Tibial nerve (tissue), 4 donors: ENCODE results near the gene IFIH1. TPM values are rescaled to one million over a fixed set of nuclear protein-coding genes. Genes with fewer than 3 reads are reported as not detected.
A peak's percentile ranks its signal among the peaks of the same experiment; 100 is the strongest.

ENCODE experiments used
- DNase-seq, 2 donors: peaks; one replicate each; pipeline ENCODE4 v3.0.0-alpha.2; 2019; ENCODE audit warnings: low spot score in 2 of 2
- H3K27ac ChIP-seq, 4 donors: fragments of 200-600 bp; sonication (generic) in 3 of 4; one replicate each; pipeline ENCODE4 v1.5.1; 2017 to 2019; ENCODE audit warnings: mild to moderate bottlenecking in 1 of 4
- H3K27me3 ChIP-seq, 2 donors: fragments of 200-600 bp; sonication (generic) in 1 of 2; one replicate each; pipeline versions ENCODE4 v1.5.1 to v1.6.0; 2017 to 2019
- H3K36me3 ChIP-seq, 3 donors: fragments of 200-600 bp; sonication (generic); one replicate each; pipeline ENCODE4 v1.5.1; 2018 to 2019
- H3K4me1 ChIP-seq, 4 donors: fragments of 200-600 bp; sonication (generic) in 3 of 4; one replicate each; pipeline ENCODE4 v1.5.1; 2017 to 2019
- H3K4me3 ChIP-seq, 4 donors: fragments of 200-600 bp; sonication (generic) in 3 of 4; one replicate each; pipeline ENCODE4 v1.5.1; 2017 to 2019; ENCODE audit warnings: mild to moderate bottlenecking in 1 of 4, moderate library complexity in 1 of 4
- H3K9me3 ChIP-seq, 4 donors: fragments of 200-600 bp; sonication (generic) in 3 of 4; one replicate each; pipeline ENCODE4 v1.5.1; 2017 to 2019
- EP300 ChIP-seq, 2 donors: sonication (generic); formaldehyde crosslinking; IDR thresholded peaks; one replicate each; pipeline ENCODE4 v1.6.1; 2017; ENCODE audit warnings: antibody characterized with exemption in 2 of 2, mild to moderate bottlenecking in 1 of 2
- POLR2A ChIP-seq, 2 donors: fragments of 450-650 bp; IDR thresholded peaks; one replicate each; pipeline ENCODE4 v1.6.1; 2017; ENCODE audit warnings: antibody characterized with exemption in 2 of 2, mild to moderate bottlenecking in 2 of 2, moderate library complexity in 2 of 2
- WGBS, 2 donors: methylation state at CpG; one replicate each; pipeline ENCODE4 v1.1.5; 2018; 5-methylcytosine and 5-hydroxymethylcytosine counted together
- total RNA-seq, 4 donors: library from RNA; depleted of rRNA; stranded (reverse); fragments of >200 nt; gene quantifications; one replicate each; pipeline ENCODE4 v1.1.0, GENCODE V29; 2016
- TF ChIP-seq, protein P1 (sequence below), 5 experiments: fragments of 200-600 bp in 3 of 5; fragments of 450-650 bp in 2 of 5; sonication (generic) in 3 of 5; IDR thresholded peaks; one replicate each; pipeline ENCODE4 v1.5.1; 2016 to 2019; ENCODE audit warnings: antibody characterized with exemption in 5 of 5, mild to moderate bottlenecking in 3 of 5, moderate library complexity in 2 of 5

IFIH1 gene
- total RNA-seq, 4 donors from 2014 or later = 12.5 to 13.2 (median 12.8) TPM

DNA sequence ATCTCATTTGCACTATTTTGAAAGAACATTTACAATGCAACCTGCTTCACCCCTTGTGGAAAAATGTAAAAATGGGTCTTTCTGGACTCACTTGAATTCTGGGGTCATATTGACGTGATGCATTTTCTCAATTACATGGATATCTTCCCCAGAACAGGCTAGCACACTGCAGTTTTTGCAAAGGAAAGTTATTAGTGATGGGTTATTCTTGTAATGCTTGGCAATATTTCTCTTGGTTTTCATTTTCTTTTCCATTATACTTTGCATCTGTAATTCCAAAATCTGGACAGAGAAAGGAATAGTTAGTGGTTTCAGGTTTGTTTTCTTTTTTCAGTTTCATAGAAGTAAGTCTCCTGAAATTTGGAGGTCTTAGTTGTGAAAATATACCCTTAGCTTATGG is 50.5 kb downstream of the IFIH1 start:
- H3K4me3 ChIP-seq = no peak overlapping the region
- H3K36me3 ChIP-seq = peaks cover 0 to 70% (median 0%) of the 10 kb centered on the region in 3 donors
- 74 to 78% methylated on average over 1 of the region's 1 CpG for WGBS, 2 donors
- H3K9me3 ChIP-seq = no peaks in the 10 kb centered on the region
- no peaks in the 10 kb centered on the region for H3K27me3 ChIP-seq
- no peak overlapping the region for H3K27ac ChIP-seq
- no peak for TF ChIP-seq POLR2A (IDR thresholded peaks at IDR 0.05)
- no peak for DNase-seq
- no peaks in the 10 kb centered on the region for H3K4me1 ChIP-seq

DNA sequence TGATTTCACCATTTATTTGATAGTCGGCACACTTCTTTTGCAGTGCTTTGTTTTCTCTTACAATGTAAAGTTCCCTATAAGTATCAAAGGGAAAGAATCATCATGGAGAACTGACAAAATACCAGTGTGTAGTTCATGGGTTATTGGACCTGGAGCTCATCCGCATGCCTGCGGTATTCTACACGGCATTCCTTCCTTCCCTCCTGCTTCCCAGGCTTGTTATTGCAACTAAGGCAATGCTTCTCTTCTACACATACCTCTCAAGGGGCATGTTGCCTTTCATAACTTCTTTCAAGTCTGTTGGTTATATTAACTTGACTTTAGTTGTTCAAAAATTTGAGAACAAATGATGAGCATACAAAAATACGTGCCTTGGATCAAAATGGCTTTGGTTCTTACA is 51.0 kb downstream of the IFIH1 start:
- Histone ChIP-seq H3K4me1 (no peaks in the 10 kb centered on the region), H3K27me3 (no peaks in the 10 kb centered on the region), H3K27ac (no peak overlapping the region), H3K9me3 (no peaks in the 10 kb centered on the region), H3K36me3 (peaks cover 0 to 65% (median 0%) of the 10 kb centered on the region in 3 donors), H3K4me3 (no peak overlapping the region)
- WGBS, 2 donors = 73 to 84% methylated on average over 5 of the region's 5 CpGs
- TF ChIP-seq EP300 (IDR thresholded peaks at IDR 0.05) = no peak
- TF ChIP-seq, protein P1, sequence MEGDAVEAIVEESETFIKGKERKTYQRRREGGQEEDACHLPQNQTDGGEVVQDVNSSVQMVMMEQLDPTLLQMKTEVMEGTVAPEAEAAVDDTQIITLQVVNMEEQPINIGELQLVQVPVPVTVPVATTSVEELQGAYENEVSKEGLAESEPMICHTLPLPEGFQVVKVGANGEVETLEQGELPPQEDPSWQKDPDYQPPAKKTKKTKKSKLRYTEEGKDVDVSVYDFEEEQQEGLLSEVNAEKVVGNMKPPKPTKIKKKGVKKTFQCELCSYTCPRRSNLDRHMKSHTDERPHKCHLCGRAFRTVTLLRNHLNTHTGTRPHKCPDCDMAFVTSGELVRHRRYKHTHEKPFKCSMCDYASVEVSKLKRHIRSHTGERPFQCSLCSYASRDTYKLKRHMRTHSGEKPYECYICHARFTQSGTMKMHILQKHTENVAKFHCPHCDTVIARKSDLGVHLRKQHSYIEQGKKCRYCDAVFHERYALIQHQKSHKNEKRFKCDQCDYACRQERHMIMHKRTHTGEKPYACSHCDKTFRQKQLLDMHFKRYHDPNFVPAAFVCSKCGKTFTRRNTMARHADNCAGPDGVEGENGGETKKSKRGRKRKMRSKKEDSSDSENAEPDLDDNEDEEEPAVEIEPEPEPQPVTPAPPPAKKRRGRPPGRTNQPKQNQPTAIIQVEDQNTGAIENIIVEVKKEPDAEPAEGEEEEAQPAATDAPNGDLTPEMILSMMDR (IDR thresholded peaks at IDR 0.05) = no peak
- no peak for TF ChIP-seq POLR2A (IDR thresholded peaks at IDR 0.05)
- no peak for DNase-seq

DNA sequence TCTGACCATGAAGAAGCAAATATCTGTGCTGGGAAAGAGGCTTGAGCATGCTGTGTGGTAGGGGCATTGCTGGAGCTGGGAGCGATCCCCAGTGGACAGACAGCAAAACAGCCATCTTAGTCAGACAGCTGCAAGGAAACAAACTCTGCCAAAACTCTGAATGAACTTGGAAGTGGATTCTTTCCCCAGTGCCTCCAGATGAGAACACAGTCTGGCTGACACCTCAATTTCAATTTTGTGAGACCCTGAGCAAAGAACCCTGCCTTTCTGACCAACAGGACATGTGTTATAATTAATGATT is 52.1 kb downstream of the IFIH1 start:
- H3K27ac ChIP-seq = no peak overlapping the region
- TF ChIP-seq EP300 (IDR thresholded peaks at IDR 0.05) (no peak), POLR2A (IDR thresholded peaks at IDR 0.05) (no peak)
- TF ChIP-seq, protein P1 (IDR thresholded peaks at IDR 0.05) = no peak
- peaks cover 0 to 55% (median 0%) of the 10 kb centered on the region in 3 donors for H3K36me3 ChIP-seq
- DNase-seq = no peak
- WGBS, 2 donors = 62 to 73% methylated on average over 1 of the region's 1 CpG
- H3K4me1 ChIP-seq = peaks cover 0 to 3% (median 0%) of the 10 kb centered on the region in 4 donors
- no peaks in the 10 kb centered on the region for H3K9me3 ChIP-seq
- H3K4me3 ChIP-seq = no peak overlapping the region
- H3K27me3 ChIP-seq = no peaks in the 10 kb centered on the region

DNA sequence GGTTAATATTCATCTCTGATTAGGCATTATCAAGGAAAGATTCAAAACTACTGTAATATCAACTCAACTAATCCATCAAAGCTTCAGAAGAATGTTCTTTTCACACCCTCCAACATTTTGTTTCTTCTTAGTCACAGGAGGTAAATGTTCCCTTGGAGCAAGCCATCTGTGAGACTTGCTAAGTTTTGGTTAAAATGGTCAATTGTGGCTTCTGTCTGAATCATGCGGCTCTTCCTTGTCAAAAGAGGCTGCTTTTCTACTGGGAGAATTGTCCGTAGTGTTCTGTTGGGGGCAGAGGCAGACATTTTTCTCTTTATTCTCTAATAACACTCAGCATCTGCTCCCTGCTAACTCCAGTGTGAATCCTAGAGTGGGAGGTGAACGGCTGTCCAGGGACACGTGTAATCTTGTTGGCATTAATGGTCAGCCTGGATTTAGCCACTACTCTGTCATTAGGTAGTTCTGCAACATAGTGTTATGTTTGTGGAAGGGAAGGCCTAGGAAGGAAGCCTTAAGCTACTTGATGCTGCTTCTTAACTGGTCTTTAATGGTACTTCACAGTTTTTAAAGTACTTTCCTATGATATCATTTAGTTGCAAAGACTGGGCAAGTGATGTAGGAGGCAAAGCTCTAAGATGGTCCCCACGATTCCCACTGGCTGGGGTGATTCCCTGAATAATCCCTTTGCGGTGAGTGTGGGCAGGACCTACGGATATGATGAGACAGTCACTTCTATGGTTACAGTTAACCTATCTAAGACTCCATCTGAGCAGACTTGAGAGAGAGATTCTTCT is 52.6 kb downstream of the IFIH1 start:
- no peaks in the 10 kb centered on the region for H3K27me3 ChIP-seq
- 73 to 81% methylated on average over 7 of the region's 7 CpGs for WGBS, 2 donors
- H3K9me3 ChIP-seq = no peaks in the 10 kb centered on the region
- no peak for DNase-seq
- H3K4me3 ChIP-seq = no peak overlapping the region
- no peak overlapping the region for H3K27ac ChIP-seq
- peaks cover 0 to 49% (median 0%) of the 10 kb centered on the region in 3 donors for H3K36me3 ChIP-seq
- H3K4me1 ChIP-seq = peaks cover 0 to 8% (median 0%) of the 10 kb centered on the region in 4 donors
- TF ChIP-seq POLR2A (IDR thresholded peaks at IDR 0.05) (no peak), EP300 (IDR thresholded peaks at IDR 0.05) (no peak)
- TF ChIP-seq, protein P1 (IDR thresholded peaks at IDR 0.05) = no peak

DNA sequence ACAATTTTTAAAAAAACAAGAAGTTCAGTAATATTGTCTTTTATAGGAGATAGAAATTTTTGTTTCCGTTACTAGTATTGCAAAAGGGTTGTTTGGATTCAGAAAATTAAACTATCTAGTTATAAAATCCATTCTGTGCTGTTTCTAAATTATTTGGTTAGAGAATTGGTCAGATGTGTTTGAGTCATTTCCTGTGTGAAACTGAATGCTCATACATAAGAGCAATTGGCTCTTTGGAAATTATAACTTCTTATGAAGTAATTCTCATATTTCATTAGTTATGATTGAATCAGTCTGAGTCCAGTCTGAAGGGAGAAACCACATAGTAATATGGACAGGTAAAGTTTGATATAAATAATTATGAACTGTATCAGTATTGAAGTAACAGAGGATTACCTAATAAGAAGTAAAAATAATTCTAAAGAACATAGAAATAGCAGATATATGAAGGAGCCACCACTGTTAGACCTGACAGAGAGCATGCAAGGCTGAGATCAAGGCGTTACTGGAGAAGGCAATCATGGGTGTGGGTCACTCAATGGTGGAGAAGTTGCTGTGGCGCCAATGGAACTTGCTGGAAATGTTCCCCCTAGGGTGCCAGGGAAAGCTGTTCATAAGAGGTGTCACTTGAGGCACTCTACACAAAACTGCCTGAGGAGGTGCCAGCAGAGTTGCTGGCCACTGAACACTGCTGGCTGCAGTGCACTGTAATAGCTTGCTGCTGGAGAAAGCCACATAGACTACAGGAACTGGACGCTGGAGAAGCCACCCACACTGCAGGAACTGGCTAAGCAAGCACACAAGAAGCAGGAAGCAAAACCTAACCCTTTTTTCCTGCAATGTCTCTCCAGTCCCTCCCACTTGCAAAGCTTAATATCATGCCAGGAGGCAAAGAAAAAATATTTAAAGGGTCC is 57.2 kb downstream of the IFIH1 start:
- peaks cover 0 to 16% (median 2%) of the 10 kb centered on the region in 4 donors for H3K4me1 ChIP-seq
- WGBS, 2 donors = 60 to 64% methylated on average over 4 of the region's 4 CpGs
- no peak overlapping the region for H3K4me3 ChIP-seq
- DNase-seq = no peak
- H3K9me3 ChIP-seq = no peaks in the 10 kb centered on the region
- H3K27ac ChIP-seq = peak overlapping the region in 2 of 4 donors; percentile 8 to 45
- no peaks in the 10 kb centered on the region for H3K27me3 ChIP-seq
- H3K36me3 ChIP-seq = peaks cover 0 to 11% (median 0%) of the 10 kb centered on the region in 3 donors
- no peak for TF ChIP-seq POLR2A (IDR thresholded peaks at IDR 0.05)
- TF ChIP-seq EP300 (IDR thresholded peaks at IDR 0.05) = no peak

DNA sequence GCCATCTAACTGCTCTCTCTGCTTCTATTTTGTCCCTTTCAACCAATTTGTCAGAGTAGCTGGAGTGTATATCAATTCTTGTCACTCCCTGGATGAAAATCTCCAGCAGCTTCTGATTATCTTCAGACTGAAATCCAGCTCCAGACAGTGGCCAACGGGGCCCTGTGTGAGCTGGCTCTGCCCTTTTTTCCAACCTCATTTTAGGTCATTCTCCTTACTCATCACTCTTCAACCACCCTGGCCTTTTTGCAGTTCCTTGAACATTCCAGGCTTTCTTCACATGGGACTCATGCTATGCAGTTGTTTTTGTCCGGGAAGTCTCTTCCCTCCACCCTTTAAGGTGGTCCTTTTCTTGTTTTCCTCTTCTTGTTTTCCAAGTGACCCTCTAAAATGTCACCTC is 59.8 kb downstream of the IFIH1 start:
- TF ChIP-seq, protein P1 (IDR thresholded peaks at IDR 0.05) = no peak
- TF ChIP-seq EP300 (IDR thresholded peaks at IDR 0.05) = no peak
- TF ChIP-seq POLR2A (IDR thresholded peaks at IDR 0.05) = no peak
- 70 to 71% methylated on average over 2 of the region's 2 CpGs for WGBS, 2 donors
- Histone ChIP-seq H3K36me3 (no peaks in the 10 kb centered on the region), H3K4me1 (peaks cover 0 to 16% (median 2%) of the 10 kb centered on the region in 4 donors), H3K4me3 (no peak overlapping the region), H3K27me3 (no peaks in the 10 kb centered on the region), H3K27ac (no peak overlapping the region), H3K9me3 (no peaks in the 10 kb centered on the region)
- no peak for DNase-seq
